ENCODE measurements around the gene OR1J2.

OR1J2 gene

GRCh38 chr9:122552812-122553211, 42.2 kb downstream of the OR1J2 start, which contains the start of gene OR1N2:
TSS of gene OR1N2 (plus strand) at chr9:122553112. CDS start at chr9:122553212, 100 bp downstream.
- no peak for DNase-seq
